ENCODE data around the gene ORC4.

DNA sequence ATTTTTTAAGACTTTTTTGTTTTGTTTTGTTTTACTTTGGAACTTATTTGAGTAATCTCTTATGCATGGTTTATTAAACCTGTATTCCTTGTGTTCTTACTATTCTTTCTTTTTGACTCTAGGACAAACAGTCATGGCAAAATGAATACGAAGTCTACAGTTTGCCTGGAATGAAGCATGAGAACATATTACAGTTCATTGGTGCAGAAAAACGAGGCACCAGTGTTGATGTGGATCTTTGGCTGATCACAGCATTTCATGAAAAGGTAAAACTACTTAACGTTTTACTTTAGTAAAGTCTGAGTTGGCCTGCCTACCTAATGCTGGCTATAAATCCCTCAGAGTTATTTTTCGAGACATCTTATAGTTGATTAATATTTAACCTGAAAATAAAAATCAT, 103.4 kb downstream of the ORC4 start:
- TF ChIP-seq POLR2A (IDR thresholded peaks at IDR 0.05; ENCODE audit: low read length) (no peak), GATA1 (IDR thresholded peaks at IDR 0.05; ENCODE audit: low read depth, low read length) (no peak)
